Stimulated activated CD4-positive, alpha-beta T cell treated with anti-CD3 and anti-CD28 coated beads, Interleukin-4, amount 100 ng/mL, for 48 hours (primary cell): ENCODE results near the gene UCHL5.

Experiments used
- DNase-seq, 2 donors: peaks; one replicate each; pipeline ENCODE4 v3.0.0-alpha.2; 2020; ENCODE audit warnings: low read depth in 2 of 2

UCHL5 gene

GRCh38 chr1:192967901-192968300 is 91.3 kb downstream of the UCHL5 start:
- no peak for DNase-seq

GRCh38 chr1:192967211-192967877 is 91.8 kb downstream of the UCHL5 start:
- DNase-seq = no peak

GRCh38 chr1:192966073-192966472 is 93.1 kb downstream of the UCHL5 start:
- DNase-seq = no peak

DNA sequence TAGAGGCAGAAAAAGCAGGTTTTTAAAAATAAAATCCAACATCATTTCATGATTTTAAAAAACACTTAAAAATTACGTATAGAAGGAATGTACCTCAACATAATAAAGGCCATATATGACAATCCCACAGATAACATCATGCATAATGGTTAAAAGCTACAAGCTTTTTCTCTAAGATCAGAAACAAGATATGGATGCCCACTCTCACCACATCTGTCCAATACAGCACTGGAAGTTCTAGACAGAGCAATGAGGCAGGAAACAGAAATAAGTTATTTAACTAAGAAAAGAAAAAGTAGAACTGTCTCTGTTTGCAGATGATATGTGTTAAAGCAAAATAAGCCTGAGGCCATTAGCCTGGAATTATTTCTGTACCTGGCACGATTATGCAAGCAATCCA is 96.3 kb downstream of the UCHL5 start:
- no peak for DNase-seq
